ENCODE results near the gene PCNX1. TPM values are rescaled to one million over a fixed set of nuclear protein-coding genes. Genes with fewer than 3 reads are reported as not detected.

Gene PCNX1
- total RNA-seq, 1 experiment from 2014 or later: 23.3 TPM

DNA sequence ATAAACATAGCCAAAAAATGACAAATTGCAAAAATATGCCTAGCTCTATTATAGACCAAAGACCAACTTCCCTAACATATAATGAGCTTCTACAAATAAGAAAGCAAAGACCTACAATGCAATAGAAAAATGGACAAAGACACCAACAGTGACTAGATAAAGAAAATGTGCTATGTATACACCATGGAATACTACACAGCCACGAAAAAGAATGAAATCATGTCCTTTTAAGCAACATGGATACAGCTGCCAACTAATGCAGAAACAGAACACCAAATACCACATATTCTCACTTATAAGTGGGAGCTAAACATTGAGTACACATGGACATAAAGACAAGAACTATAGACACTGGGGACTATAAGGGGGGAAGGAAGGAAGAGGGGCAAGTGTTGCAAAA lies 10.9 kb upstream of the PCNX1 start:
- H3K36me3 ChIP-seq (ENCODE audit: low read depth, low read length): no peaks in the 10 kb centered on the region
- H3K4me2 ChIP-seq (ENCODE audit: low read length): no peak overlapping the region
- TF ChIP-seq EZH2phosphoT487 (IDR thresholded peaks at IDR 0.05; ENCODE audit: borderline replicate concordance, low read length): no peak
- TF ChIP-seq EZH2 (IDR thresholded peaks at IDR 0.05; ENCODE audit: low read length, unreplicated experiment): no peak
- TF ChIP-seq, protein P1, sequence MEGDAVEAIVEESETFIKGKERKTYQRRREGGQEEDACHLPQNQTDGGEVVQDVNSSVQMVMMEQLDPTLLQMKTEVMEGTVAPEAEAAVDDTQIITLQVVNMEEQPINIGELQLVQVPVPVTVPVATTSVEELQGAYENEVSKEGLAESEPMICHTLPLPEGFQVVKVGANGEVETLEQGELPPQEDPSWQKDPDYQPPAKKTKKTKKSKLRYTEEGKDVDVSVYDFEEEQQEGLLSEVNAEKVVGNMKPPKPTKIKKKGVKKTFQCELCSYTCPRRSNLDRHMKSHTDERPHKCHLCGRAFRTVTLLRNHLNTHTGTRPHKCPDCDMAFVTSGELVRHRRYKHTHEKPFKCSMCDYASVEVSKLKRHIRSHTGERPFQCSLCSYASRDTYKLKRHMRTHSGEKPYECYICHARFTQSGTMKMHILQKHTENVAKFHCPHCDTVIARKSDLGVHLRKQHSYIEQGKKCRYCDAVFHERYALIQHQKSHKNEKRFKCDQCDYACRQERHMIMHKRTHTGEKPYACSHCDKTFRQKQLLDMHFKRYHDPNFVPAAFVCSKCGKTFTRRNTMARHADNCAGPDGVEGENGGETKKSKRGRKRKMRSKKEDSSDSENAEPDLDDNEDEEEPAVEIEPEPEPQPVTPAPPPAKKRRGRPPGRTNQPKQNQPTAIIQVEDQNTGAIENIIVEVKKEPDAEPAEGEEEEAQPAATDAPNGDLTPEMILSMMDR (conservative IDR thresholded peaks at IDR 0.05; ENCODE audit: low read depth, low read length): no peak
- intact Hi-C loops (cut with micrococcal nuclease): no loop called here
- no peak overlapping the region for H3K9ac ChIP-seq (ENCODE audit: low read length)
- H3K79me2 ChIP-seq (ENCODE audit: low read length): no peaks in the 10 kb centered on the region
- H3K27me3 ChIP-seq (ENCODE audit: low read length): peaks cover 8% of the 10 kb centered on the region; the same call in 1 of the 2 replicates
- H3K27ac ChIP-seq (ENCODE audit: low read length): no peak overlapping the region
- no peaks in the 10 kb centered on the region for H3F3A ChIP-seq (ENCODE audit: low read length, unreplicated experiment)
- no peak overlapping the region for H3K4me3 ChIP-seq (ENCODE audit: low read length)
- DNase-seq (no peak), ATAC-seq (no peak)
- H3K9me3 ChIP-seq (ENCODE audit: low read length): no peaks in the 10 kb centered on the region
- no peaks in the 10 kb centered on the region for H4K20me1 ChIP-seq (ENCODE audit: low read length)
- ChIA-PET CTCF (interaction anchor here (0.7 kb wide), 1 partner anchor 308 kb away, joined by 7 read pairs; no protein-coding TSS in a partner anchor), POLR2A (ENCODE audit: unreplicated experiment) (no interaction called here)
- H3K9me2 ChIP-seq (replicated peaks; ENCODE audit: low read length): no peaks in the 10 kb centered on the region
- no peak overlapping the region for H2AFZ ChIP-seq (ENCODE audit: low read length)
- no peaks in the 10 kb centered on the region for H3K4me1 ChIP-seq (ENCODE audit: insufficient read depth, low read length)
- BruUV-seq (replicated peaks): no TSS peak

DNA sequence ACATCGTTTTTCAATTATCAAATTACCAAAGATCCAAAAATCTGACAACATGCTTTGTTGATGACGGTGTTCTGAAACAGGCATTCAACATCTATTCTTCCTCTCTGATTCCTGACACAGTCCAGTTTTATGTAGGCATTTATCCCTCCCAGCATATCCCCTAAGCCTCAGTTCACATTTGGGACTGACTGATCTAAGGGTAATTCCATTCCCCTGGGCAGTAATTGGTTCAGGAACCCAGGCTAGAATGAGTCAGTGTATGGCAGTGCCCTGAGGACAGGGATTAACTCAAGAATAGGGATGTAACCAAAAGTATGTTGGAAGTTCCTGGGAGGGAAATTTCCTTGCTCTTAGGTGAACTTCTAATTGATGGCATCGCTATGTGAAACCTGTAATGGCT lies 10.3 kb upstream of the PCNX1 start:
- no peaks in the 10 kb centered on the region for H3K9me2 ChIP-seq (replicated peaks; ENCODE audit: low read length)
- peaks cover 6% of the 10 kb centered on the region; the same call in 1 of the 2 replicates for H3K27me3 ChIP-seq (ENCODE audit: low read length)
- DNase-seq: no peak
- H3K4me1 ChIP-seq (ENCODE audit: insufficient read depth, low read length): no peaks in the 10 kb centered on the region
- TF ChIP-seq EZH2 (IDR thresholded peaks at IDR 0.05; ENCODE audit: low read length, unreplicated experiment) (no peak), EZH2phosphoT487 (IDR thresholded peaks at IDR 0.05; ENCODE audit: borderline replicate concordance, low read length) (no peak)
- TF ChIP-seq, protein P1 (conservative IDR thresholded peaks at IDR 0.05; ENCODE audit: low read depth, low read length): no peak
- POLR2A ChIA-PET (ENCODE audit: unreplicated experiment): no interaction called here
- CTCF ChIA-PET: no interaction called here
- no peaks in the 10 kb centered on the region for H3F3A ChIP-seq (ENCODE audit: low read length, unreplicated experiment)
- H3K4me2 ChIP-seq (ENCODE audit: low read length): no peak overlapping the region
- no TSS peak for BruUV-seq (replicated peaks)
- no peaks in the 10 kb centered on the region for H3K36me3 ChIP-seq (ENCODE audit: low read depth, low read length)
- H3K27ac ChIP-seq (ENCODE audit: low read length): no peak overlapping the region
- H3K9me3 ChIP-seq (ENCODE audit: low read length): no peaks in the 10 kb centered on the region
- H3K4me3 ChIP-seq (ENCODE audit: low read length): no peak overlapping the region
- H4K20me1 ChIP-seq (ENCODE audit: low read length): no peaks in the 10 kb centered on the region
- H3K79me2 ChIP-seq (ENCODE audit: low read length): no peaks in the 10 kb centered on the region
- H2AFZ ChIP-seq (ENCODE audit: low read length): no peak overlapping the region
- intact Hi-C loops (cut with micrococcal nuclease): no loop called here
- no peak for ATAC-seq
- no peak overlapping the region for H3K9ac ChIP-seq (ENCODE audit: low read length)

DNA sequence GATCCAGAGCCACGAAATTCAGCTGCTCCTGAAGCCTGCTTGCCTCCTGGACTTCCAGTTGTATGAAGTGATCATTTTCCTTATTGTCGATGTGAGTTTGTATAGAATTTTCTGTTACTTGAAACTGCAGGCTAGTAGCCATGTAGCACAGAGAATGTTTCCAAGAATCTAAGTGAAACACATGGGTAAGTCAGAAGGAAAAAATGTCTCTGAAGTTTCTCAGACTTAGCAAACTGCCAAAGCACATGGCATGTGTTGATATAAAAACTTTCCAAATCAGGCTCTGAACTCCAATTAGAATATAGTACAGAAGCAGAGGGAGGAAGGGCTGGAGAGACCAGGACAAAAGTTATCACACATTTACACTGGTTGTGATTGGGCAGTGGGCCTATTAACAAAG lies 9.8 kb upstream of the PCNX1 start:
- Histone ChIP-seq H3K27me3 (ENCODE audit: low read length) (peaks cover 6% of the 10 kb centered on the region; the same call in 1 of the 2 replicates), H3K9ac (ENCODE audit: low read length) (no peak overlapping the region), H3K4me3 (ENCODE audit: low read length) (no peak overlapping the region), H3K9me3 (ENCODE audit: low read length) (no peaks in the 10 kb centered on the region), H3K79me2 (ENCODE audit: low read length) (no peaks in the 10 kb centered on the region), H2AFZ (ENCODE audit: low read length) (no peak overlapping the region), H3K27ac (ENCODE audit: low read length) (no peak overlapping the region), H3K4me1 (ENCODE audit: insufficient read depth, low read length) (no peaks in the 10 kb centered on the region), H3F3A (ENCODE audit: low read length, unreplicated experiment) (no peaks in the 10 kb centered on the region), H3K4me2 (ENCODE audit: low read length) (no peak overlapping the region), H3K9me2 (replicated peaks; ENCODE audit: low read length) (no peaks in the 10 kb centered on the region), H4K20me1 (ENCODE audit: low read length) (no peaks in the 10 kb centered on the region), H3K36me3 (ENCODE audit: low read depth, low read length) (no peaks in the 10 kb centered on the region)
- DNase-seq (no peak), ATAC-seq (no peak)
- TF ChIP-seq, protein P1 (conservative IDR thresholded peaks at IDR 0.05; ENCODE audit: low read depth, low read length): no peak
- TF ChIP-seq EZH2phosphoT487 (IDR thresholded peaks at IDR 0.05; ENCODE audit: borderline replicate concordance, low read length) (no peak), EZH2 (IDR thresholded peaks at IDR 0.05; ENCODE audit: low read length, unreplicated experiment) (no peak)
- ChIA-PET CTCF (interaction anchor here (1.0 kb wide), 1 partner anchor 10 kb away, joined by 20 read pairs; the partner anchor contains the start of gene PCNX1), POLR2A (ENCODE audit: unreplicated experiment) (no interaction called here)
- intact Hi-C loops (cut with micrococcal nuclease): no loop called here
- BruUV-seq (replicated peaks): no TSS peak
